ENCODE measurements around the gene PISD.
"Not testable (repeated sequence)": the region's sequence is repeated elsewhere in the genome, so short reads cannot be mapped to it uniquely, and the experiment has no call there.

DNA sequence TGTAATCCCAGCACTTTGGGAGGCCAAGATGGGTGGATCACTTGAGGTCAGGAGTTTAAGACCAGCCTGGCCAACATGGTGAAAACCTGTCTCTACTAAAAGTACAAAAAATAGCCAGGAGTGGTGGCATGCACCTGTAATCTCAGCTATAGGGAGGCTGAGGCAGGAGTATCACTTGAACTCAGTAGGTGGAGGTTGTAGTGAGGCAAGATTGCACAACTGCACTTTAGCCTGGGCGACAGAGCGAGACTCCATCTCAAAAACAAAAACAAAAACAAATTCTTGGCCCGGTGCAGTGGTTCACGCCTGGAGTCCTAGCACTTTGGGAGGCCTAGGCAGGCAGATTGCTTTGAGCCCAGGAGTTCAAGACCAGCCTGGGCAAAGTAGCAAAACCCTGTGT, 6.8 kb upstream of the PISD start:
- TF ChIP-seq, protein P1, sequence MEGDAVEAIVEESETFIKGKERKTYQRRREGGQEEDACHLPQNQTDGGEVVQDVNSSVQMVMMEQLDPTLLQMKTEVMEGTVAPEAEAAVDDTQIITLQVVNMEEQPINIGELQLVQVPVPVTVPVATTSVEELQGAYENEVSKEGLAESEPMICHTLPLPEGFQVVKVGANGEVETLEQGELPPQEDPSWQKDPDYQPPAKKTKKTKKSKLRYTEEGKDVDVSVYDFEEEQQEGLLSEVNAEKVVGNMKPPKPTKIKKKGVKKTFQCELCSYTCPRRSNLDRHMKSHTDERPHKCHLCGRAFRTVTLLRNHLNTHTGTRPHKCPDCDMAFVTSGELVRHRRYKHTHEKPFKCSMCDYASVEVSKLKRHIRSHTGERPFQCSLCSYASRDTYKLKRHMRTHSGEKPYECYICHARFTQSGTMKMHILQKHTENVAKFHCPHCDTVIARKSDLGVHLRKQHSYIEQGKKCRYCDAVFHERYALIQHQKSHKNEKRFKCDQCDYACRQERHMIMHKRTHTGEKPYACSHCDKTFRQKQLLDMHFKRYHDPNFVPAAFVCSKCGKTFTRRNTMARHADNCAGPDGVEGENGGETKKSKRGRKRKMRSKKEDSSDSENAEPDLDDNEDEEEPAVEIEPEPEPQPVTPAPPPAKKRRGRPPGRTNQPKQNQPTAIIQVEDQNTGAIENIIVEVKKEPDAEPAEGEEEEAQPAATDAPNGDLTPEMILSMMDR (conservative IDR thresholded peaks at IDR 0.05; ENCODE audit: low read depth, low read length) = not testable (repeated sequence)
- not testable (repeated sequence) for TF ChIP-seq EZH2 (IDR thresholded peaks at IDR 0.05; ENCODE audit: low read length, unreplicated experiment); EZH2phosphoT487 (IDR thresholded peaks at IDR 0.05; ENCODE audit: borderline replicate concordance, low read length)
